ENCODE results near the gene PJA1.

PJA1 gene

DNA sequence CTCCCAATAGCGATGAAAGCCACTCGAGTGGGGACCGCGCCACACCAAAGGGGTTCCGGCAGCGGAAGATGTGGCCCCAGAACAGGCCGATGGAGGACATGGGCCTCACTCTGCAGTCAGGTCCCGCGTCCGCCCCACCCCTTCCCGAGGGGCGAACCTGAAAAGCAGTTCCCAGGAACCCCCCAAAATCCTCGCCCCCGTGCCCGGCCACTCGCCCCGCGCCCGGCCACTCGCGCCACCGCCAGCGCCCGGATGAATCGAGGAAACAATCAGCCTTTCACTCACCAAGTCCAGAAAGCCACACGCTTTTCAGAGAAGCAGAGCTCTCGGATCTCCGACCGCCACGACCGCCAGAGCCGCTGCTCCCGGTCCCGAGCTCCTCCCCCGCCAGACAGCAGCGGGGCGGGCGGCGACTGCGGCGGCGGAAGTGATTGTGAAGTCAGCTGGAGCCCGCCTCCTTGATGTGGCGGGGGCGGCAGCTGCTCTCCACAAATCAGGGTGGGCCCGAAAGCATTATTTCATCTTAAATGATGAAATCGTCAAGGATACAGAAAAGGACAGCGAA lies at the start of gene PJA1 (continued):
- TF ChIP-seq HOXC10 (CRISPR knock-in tag; IDR thresholded peaks at IDR 0.05) (no peak), ZNF302 (tag by site-specific recombination; IDR thresholded peaks at IDR 0.05; ENCODE audit: low read depth) (no peak), ZNF132 (tag by site-specific recombination; IDR thresholded peaks at IDR 0.05; ENCODE audit: borderline replicate concordance) (no peak), ZBTB11 (tag by site-specific recombination; conservative IDR thresholded peaks at IDR 0.05; ENCODE audit: low read depth) (peak; percentile 70), ZBTB8A (tag by site-specific recombination; IDR thresholded peaks at IDR 0.05) (peak; percentile 40; the same call in 1 of the 2 replicates), ZNF792 (tag by site-specific recombination; IDR thresholded peaks at IDR 0.05) (no peak), SETDB1 (IDR thresholded peaks at IDR 0.05; ENCODE audit: insufficient read length, low read length) (no peak), ZNF157 (tag by site-specific recombination; IDR thresholded peaks at IDR 0.05) (no peak), ZNF791 (tag by site-specific recombination; IDR thresholded peaks at IDR 0.05) (no peak), MYNN (tag by site-specific recombination; IDR thresholded peaks at IDR 0.05; ENCODE audit: borderline replicate concordance) (no peak), ZNF239 (tag by site-specific recombination; IDR thresholded peaks at IDR 0.05) (no peak), ZNF394 (tag by site-specific recombination; IDR thresholded peaks at IDR 0.05; ENCODE audit: borderline replicate concordance) (peak; percentile 72; the same call in 1 of the 2 replicates), ZBTB49 (tag by site-specific recombination; IDR thresholded peaks at IDR 0.05; ENCODE audit: low read depth) (no peak), TCF7L2 (IDR thresholded peaks at IDR 0.05; ENCODE audit: borderline replicate concordance, low read depth, low read length) (no peak), ZNF140 (tag by site-specific recombination; IDR thresholded peaks at IDR 0.05) (no peak), ZNF629 (tag by site-specific recombination; IDR thresholded peaks at IDR 0.05) (peak; percentile 68), ZNF23 (tag by site-specific recombination; IDR thresholded peaks at IDR 0.05; ENCODE audit: borderline replicate concordance) (no peak), ZFHX2 (tag by site-specific recombination; conservative IDR thresholded peaks at IDR 0.05) (peak; percentile 81), RBAK (tag by site-specific recombination; IDR thresholded peaks at IDR 0.05) (no peak)
- TF ChIP-seq, protein P1, sequence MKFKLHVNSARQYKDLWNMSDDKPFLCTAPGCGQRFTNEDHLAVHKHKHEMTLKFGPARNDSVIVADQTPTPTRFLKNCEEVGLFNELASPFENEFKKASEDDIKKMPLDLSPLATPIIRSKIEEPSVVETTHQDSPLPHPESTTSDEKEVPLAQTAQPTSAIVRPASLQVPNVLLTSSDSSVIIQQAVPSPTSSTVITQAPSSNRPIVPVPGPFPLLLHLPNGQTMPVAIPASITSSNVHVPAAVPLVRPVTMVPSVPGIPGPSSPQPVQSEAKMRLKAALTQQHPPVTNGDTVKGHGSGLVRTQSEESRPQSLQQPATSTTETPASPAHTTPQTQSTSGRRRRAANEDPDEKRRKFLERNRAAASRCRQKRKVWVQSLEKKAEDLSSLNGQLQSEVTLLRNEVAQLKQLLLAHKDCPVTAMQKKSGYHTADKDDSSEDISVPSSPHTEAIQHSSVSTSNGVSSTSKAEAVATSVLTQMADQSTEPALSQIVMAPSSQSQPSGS (tag by site-specific recombination; IDR thresholded peaks at IDR 0.05; ENCODE audit: low read depth) = peak; percentile 33; the same call in 1 of the 2 replicates
- TF ChIP-seq, protein P2, sequence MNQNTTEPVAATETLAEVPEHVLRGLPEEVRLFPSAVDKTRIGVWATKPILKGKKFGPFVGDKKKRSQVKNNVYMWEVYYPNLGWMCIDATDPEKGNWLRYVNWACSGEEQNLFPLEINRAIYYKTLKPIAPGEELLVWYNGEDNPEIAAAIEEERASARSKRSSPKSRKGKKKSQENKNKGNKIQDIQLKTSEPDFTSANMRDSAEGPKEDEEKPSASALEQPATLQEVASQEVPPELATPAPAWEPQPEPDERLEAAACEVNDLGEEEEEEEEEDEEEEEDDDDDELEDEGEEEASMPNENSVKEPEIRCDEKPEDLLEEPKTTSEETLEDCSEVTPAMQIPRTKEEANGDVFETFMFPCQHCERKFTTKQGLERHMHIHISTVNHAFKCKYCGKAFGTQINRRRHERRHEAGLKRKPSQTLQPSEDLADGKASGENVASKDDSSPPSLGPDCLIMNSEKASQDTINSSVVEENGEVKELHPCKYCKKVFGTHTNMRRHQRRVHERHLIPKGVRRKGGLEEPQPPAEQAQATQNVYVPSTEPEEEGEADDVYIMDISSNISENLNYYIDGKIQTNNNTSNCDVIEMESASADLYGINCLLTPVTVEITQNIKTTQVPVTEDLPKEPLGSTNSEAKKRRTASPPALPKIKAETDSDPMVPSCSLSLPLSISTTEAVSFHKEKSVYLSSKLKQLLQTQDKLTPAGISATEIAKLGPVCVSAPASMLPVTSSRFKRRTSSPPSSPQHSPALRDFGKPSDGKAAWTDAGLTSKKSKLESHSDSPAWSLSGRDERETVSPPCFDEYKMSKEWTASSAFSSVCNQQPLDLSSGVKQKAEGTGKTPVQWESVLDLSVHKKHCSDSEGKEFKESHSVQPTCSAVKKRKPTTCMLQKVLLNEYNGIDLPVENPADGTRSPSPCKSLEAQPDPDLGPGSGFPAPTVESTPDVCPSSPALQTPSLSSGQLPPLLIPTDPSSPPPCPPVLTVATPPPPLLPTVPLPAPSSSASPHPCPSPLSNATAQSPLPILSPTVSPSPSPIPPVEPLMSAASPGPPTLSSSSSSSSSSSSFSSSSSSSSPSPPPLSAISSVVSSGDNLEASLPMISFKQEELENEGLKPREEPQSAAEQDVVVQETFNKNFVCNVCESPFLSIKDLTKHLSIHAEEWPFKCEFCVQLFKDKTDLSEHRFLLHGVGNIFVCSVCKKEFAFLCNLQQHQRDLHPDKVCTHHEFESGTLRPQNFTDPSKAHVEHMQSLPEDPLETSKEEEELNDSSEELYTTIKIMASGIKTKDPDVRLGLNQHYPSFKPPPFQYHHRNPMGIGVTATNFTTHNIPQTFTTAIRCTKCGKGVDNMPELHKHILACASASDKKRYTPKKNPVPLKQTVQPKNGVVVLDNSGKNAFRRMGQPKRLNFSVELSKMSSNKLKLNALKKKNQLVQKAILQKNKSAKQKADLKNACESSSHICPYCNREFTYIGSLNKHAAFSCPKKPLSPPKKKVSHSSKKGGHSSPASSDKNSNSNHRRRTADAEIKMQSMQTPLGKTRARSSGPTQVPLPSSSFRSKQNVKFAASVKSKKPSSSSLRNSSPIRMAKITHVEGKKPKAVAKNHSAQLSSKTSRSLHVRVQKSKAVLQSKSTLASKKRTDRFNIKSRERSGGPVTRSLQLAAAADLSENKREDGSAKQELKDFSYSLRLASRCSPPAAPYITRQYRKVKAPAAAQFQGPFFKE (tag by site-specific recombination; IDR thresholded peaks at IDR 0.05; ENCODE audit: borderline replicate concordance) = no peak
- TF ChIP-seq, protein P3, sequence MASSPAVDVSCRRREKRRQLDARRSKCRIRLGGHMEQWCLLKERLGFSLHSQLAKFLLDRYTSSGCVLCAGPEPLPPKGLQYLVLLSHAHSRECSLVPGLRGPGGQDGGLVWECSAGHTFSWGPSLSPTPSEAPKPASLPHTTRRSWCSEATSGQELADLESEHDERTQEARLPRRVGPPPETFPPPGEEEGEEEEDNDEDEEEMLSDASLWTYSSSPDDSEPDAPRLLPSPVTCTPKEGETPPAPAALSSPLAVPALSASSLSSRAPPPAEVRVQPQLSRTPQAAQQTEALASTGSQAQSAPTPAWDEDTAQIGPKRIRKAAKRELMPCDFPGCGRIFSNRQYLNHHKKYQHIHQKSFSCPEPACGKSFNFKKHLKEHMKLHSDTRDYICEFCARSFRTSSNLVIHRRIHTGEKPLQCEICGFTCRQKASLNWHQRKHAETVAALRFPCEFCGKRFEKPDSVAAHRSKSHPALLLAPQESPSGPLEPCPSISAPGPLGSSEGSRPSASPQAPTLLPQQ (tag by site-specific recombination; IDR thresholded peaks at IDR 0.05) = peak; percentile 53; the same call in 1 of the 2 replicates
- TF ChIP-seq, protein P4, sequence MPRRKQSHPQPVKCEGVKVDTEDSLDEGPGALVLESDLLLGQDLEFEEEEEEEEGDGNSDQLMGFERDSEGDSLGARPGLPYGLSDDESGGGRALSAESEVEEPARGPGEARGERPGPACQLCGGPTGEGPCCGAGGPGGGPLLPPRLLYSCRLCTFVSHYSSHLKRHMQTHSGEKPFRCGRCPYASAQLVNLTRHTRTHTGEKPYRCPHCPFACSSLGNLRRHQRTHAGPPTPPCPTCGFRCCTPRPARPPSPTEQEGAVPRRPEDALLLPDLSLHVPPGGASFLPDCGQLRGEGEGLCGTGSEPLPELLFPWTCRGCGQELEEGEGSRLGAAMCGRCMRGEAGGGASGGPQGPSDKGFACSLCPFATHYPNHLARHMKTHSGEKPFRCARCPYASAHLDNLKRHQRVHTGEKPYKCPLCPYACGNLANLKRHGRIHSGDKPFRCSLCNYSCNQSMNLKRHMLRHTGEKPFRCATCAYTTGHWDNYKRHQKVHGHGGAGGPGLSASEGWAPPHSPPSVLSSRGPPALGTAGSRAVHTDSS (tag by site-specific recombination; IDR thresholded peaks at IDR 0.05) = no peak
